ENCODE results near the gene DHRS2. TPM values are rescaled to one million over a fixed set of nuclear protein-coding genes. Genes with fewer than 3 reads are reported as not detected.
"Not testable (repeated sequence)": the region's sequence is repeated elsewhere in the genome, so short reads cannot be mapped to it uniquely, and the experiment has no call there.

The DHRS2 gene
- total RNA-seq, 1 experiment from 2014 or later, result 3.4 TPM

GRCh38 chr14:23689709-23690514 lies 53.7 kb downstream of the DHRS2 start:
- DNase-seq (ENCODE audit: low spot score), result not testable (repeated sequence)

- no peak for DNase-seq (ENCODE audit: low spot score)
These were observed 56.3 kb downstream of the DHRS2 start for GRCh38 chr14:23692416-23692815.

GRCh38 chr14:23693252-23693775 lies 57.1 kb downstream of the DHRS2 start:
- no peak for DNase-seq (ENCODE audit: low spot score)

- DNase-seq (ENCODE audit: low spot score), result no peak
These were observed 58.2 kb downstream of the DHRS2 start for GRCh38 chr14:23694085-23694948.

Other genes with a start within 250 kb of the DHRS2 start
- not detected in 2 replicates for gene MYH6, start 228.1 kb upstream of the DHRS2 start, total RNA-seq (2014; rRNA removed; shearing (Covaris generic))
- gene MYH7, start 200.7 kb upstream of the DHRS2 start, total RNA-seq (2014; rRNA removed; shearing (Covaris generic)), result not detected in 2 replicates
- 42.2 and 52.6 TPM in 2 replicates for gene NGDN, start 166.7 kb upstream of the DHRS2 start, total RNA-seq (2014; rRNA removed; shearing (Covaris generic))
- gene ZFHX2, start 84.6 kb upstream of the DHRS2 start, total RNA-seq (2014; rRNA removed; shearing (Covaris generic)), result 0.29 TPM in 2 replicates
- gene THTPA, start 80.1 kb upstream of the DHRS2 start, total RNA-seq (2014; rRNA removed; shearing (Covaris generic)), result 5.0 and 5.2 TPM in 2 replicates
- gene AP1G2, start 68.6 kb upstream of the DHRS2 start, total RNA-seq (2014; rRNA removed; shearing (Covaris generic)), result 6.0 and 16.6 TPM in 2 replicates
- gene JPH4, start 57.6 kb upstream of the DHRS2 start, total RNA-seq (2014; rRNA removed; shearing (Covaris generic)), result not detected in 2 replicates